A549 (cell line): Measurements from ENCODE around the gene RAP1GAP2. TPM values are rescaled to one million over a fixed set of nuclear protein-coding genes. Genes with fewer than 3 reads are reported as not detected.

Source experiments
- ATAC-seq, 2 experiments: fragments of 200-7000 bp in 1 of 2; fragments of >200 bp in 1 of 2; cut with Nextera tagmentation in 1 of 2; cut with Tn5 transposase in 1 of 2; 3 replicates each; pipeline versions ENCODE4 v1.8.0 to v1.9.1; 2018 to 2020; ENCODE audit warnings: mild to moderate bottlenecking in 1 of 2, moderate library complexity in 1 of 2
- CTCF ChIA-PET: fragments of 300-600 bp; sonication (Branson Sonifier 250); formaldehyde crosslinking; extraction: SDS; loops from one replicate; lab custom pipeline; 2021; ENCODE audit warnings: antibody characterized with exemption, inconsistent platforms; lab: Yijun Ruan, JAX
- POLR2A ChIA-PET: fragments of 350-600 bp; formaldehyde crosslinking; extraction: SDS; loops from one replicate; lab custom pipeline; 2021; ENCODE audit warnings: antibody characterized with exemption, inconsistent platforms; lab: Yijun Ruan, JAX
- DNase-seq, 2 experiments: peaks; one replicate each; pipeline versions ENCODE4 v3.0.0 to v3.0.0-alpha.2; 2011 to 2016; ENCODE audit warnings: low read depth in 1 of 2, low spot score in 1 of 2
- FAIRE-seq: peaks from 2 replicates; lab custom pipeline; 2011; peaks lifted over from hg19 to GRCh38; lab: Jason Lieb, UNC
- H3K27ac ChIP-seq, 2 experiments: fragments of >200 bp; sonication (Bioruptor Twin); formaldehyde crosslinking; 3 replicates each; pipeline ENCODE4 v1.5.1; 2016 to 2017
- H3K4me1 ChIP-seq: fragments of >200 bp; sonication (Bioruptor Twin); formaldehyde crosslinking; 3 replicates; pipeline ENCODE4 v1.6.1; 2016
- H3K4me2 ChIP-seq: fragments of >200 bp; sonication (Bioruptor Twin); formaldehyde crosslinking; 3 replicates; pipeline ENCODE4 v1.6.1; 2016
- H3K4me3 ChIP-seq: fragments of >200 bp; sonication (Bioruptor Twin); formaldehyde crosslinking; 3 replicates; pipeline ENCODE4 v1.5.1; 2016
- H3K9me3 ChIP-seq: fragments of >200 bp; sonication (Bioruptor Twin); formaldehyde crosslinking; 3 replicates; pipeline ENCODE4 v1.6.1; 2016
- CBX8 ChIP-seq: fragments of 200-600 bp; sonication (generic); IDR thresholded peaks from 2 replicates; pipeline ENCODE4 v1.6.1; 2016
- CEBPB ChIP-seq, 2 experiments: fragments of >200 bp in 1 of 2; sonication (Bioruptor Twin) in 1 of 2; formaldehyde crosslinking in 1 of 2; IDR thresholded peaks; 2 replicates each; pipeline ENCODE4 v1.6.1; 2012 to 2016
- CHD4 ChIP-seq: fragments of 200-600 bp; sonication (generic); IDR thresholded peaks from 2 replicates; pipeline ENCODE4 v1.6.1; 2016; ENCODE audit warnings: antibody characterized with exemption, mild to moderate bottlenecking, borderline replicate concordance
- FOXS1 ChIP-seq: fragments of 250-450 bp; sonication (Bioruptor Pico); IDR thresholded peaks from 2 replicates; pipeline ENCODE4 v1.5.0; 2020; ENCODE audit warnings: mild to moderate bottlenecking, moderate library complexity
- HOXB13 ChIP-seq: fragments of 250-450 bp; sonication (Bioruptor Pico); IDR thresholded peaks from 2 replicates; pipeline ENCODE4 v1.5.0; 2020; ENCODE audit warnings: low read depth, mild to moderate bottlenecking, moderate library complexity
- HOXB5 ChIP-seq: fragments of 250-450 bp; sonication (Bioruptor Pico); IDR thresholded peaks from 2 replicates; pipeline ENCODE4 v1.5.0; 2020; ENCODE audit warnings: mild to moderate bottlenecking, moderate library complexity
- MAFK ChIP-seq: fragments of 450-650 bp; IDR thresholded peaks from 2 replicates; pipeline ENCODE4 v1.6.1; 2014; ENCODE audit not compliant: partially characterized antibody
- MYC ChIP-seq: IDR thresholded peaks from 2 replicates; pipeline ENCODE4 v1.6.1; 2012; ENCODE audit warnings: mild to moderate bottlenecking, inconsistent platforms, low read length, improper control_type of control experiment, borderline replicate concordance
- NR3C1 ChIP-seq: fragments of >200 bp; sonication (Bioruptor Twin); formaldehyde crosslinking; IDR thresholded peaks from 3 replicates; pipeline ENCODE4 v1.6.1; 2017
- PBX3 ChIP-seq: IDR thresholded peaks from 2 replicates; pipeline ENCODE4 v1.6.1; 2012
- POLR2AphosphoS2 ChIP-seq: conservative IDR thresholded peaks from 2 replicates; pipeline ENCODE4 v1.6.1; 2012; ENCODE audit warnings: low read length, improper control_type of control experiment, inconsistent platforms
- REST ChIP-seq: fragments of 200-600 bp; sonication (generic); IDR thresholded peaks from 2 replicates; pipeline ENCODE4 v1.6.1; 2016; ENCODE audit warnings: antibody characterized with exemption, mild to moderate bottlenecking, moderate library complexity
- SREBF2 ChIP-seq: fragments of 450-650 bp; IDR thresholded peaks from 2 replicates; pipeline ENCODE4 v1.6.1; 2014; ENCODE audit warnings: mild to moderate bottlenecking, moderate library complexity
- TP53 ChIP-seq: fragments of 250-450 bp; sonication (Bioruptor Pico); IDR thresholded peaks from 2 replicates; pipeline ENCODE4 v1.5.0; 2021; ENCODE audit warnings: mild to moderate bottlenecking, moderate library complexity
- ZNF302 ChIP-seq: fragments of 250-450 bp; sonication (Bioruptor Pico); IDR thresholded peaks from 2 replicates; pipeline ENCODE4 v1.9.0; 2021; ENCODE audit warnings: inconsistent platforms, mild to moderate bottlenecking, moderate library complexity
- WGBS: methylation state at CpG from one replicate; pipeline ENCODE4 v1.1.6; 2017; ENCODE audit errors: missing lambda C conversion rate; 5-methylcytosine and 5-hydroxymethylcytosine counted together
- polyA plus RNA-seq, 4 experiments: library from polyadenylated mRNA; depleted of rRNA in 3 of 4; stranded (reverse); fragments of >200 nt; fragmentation: RNase III in 1 of 4; extraction: RNeasy Plus Mini Kit Qiagen cat#74134 plus additional on column Dnase treatment in 1 of 4; gene quantifications; 2 replicates in 3 of 4; 3 replicates in 1 of 4; pipeline ENCODE4 v1.2.3, GENCODE V29; 2011 to 2017
- TF ChIP-seq, protein P1 (sequence below): fragments of 450-650 bp; IDR thresholded peaks from 2 replicates; pipeline ENCODE4 v1.6.1; 2014; ENCODE audit warnings: antibody characterized with exemption

The RAP1GAP2 gene
- polyA plus RNA-seq, 2 of the 4 experiments (the other 2 are of a cell fraction), result 8.3 to 20.8 TPM

- FAIRE-seq, result no peak
- 47% methylated on average over 5 of the region's 5 CpGs for WGBS
- TF ChIP-seq PBX3 (no peak), HOXB5 (CRISPR knock-in tag) (no peak), NR3C1 (no peak), HOXB13 (no peak), CHD4 (no peak), SREBF2 (no peak), ZNF302 (CRISPR knock-in tag) (no peak), FOXS1 (CRISPR knock-in tag) (no peak), POLR2AphosphoS2 (no peak), MAFK (no peak)
- no peak overlapping the region for H3K4me2 ChIP-seq
- POLR2A ChIA-PET, result no interaction called here
- CTCF ChIA-PET, result interaction anchor here (1.0 to 2.6 kb wide), 3 partner anchors 8 to 699 kb away, joined by 3 to 11 read pairs (median 7); no protein-coding TSS in a partner anchor
- peaks cover 12% of the 10 kb centered on the region for H3K9me3 ChIP-seq
- no peak overlapping the region for H3K4me3 ChIP-seq
- H3K27ac ChIP-seq, result no peak overlapping the region
- no peak for DNase-seq
- ATAC-seq, result peak in 1 of 2 experiments; percentile 24; a peak in 1 of 6 replicates
- no peaks in the 10 kb centered on the region for H3K4me1 ChIP-seq
Measured at GRCh38 chr17:3038941-3039340, 242.7 kb downstream of the RAP1GAP2 start.

DNA sequence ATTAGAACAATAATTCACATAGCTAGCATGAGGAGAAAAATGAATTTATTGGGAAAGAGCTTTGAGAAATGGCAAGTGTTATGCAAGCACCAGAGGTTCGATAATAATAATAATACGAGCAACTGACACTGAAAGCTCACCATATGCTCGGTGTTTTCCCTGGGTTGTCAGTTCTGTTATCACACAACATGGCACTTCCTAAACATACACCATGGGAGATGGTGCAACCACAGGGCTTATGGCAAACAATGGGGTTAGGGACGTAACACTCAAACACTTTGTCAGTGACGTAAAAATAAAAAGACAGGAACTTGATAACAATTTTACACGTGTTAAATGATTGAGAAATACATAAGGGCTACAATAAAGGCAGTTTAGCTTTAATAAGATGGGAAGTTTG, 243.5 kb downstream of the RAP1GAP2 start:
- TF ChIP-seq CHD4, result no peak
- TF ChIP-seq, all 56 proteins: peak for 0
- peaks cover 19% of the 10 kb centered on the region for H3K9me3 ChIP-seq
- 62% methylated on average over 6 of the region's 6 CpGs for WGBS
- CTCF ChIA-PET, result interaction anchor here (0.6 to 2.6 kb wide), 8 partner anchors 9 to 698 kb away, joined by 3 to 12 read pairs (median 7); no protein-coding TSS in a partner anchor
- ATAC-seq (no peak), DNase-seq (no peak), FAIRE-seq (no peak)
- H3K27ac ChIP-seq, result no peak overlapping the region
- H3K4me3 ChIP-seq, result no peak overlapping the region
- POLR2A ChIA-PET, result interaction anchor here (0.6 kb wide), 1 partner anchor 610 kb away, joined by 7 read pairs; no protein-coding TSS in a partner anchor
- H3K4me2 ChIP-seq, result no peak overlapping the region
- no peaks in the 10 kb centered on the region for H3K4me1 ChIP-seq

GRCh38 chr17:3040882-3041281, 244.6 kb downstream of the RAP1GAP2 start:
- CTCF ChIA-PET, result interaction anchor here (1.3 to 2.6 kb wide), 6 partner anchors 10 to 697 kb away, joined by 3 to 11 read pairs (median 7); no protein-coding TSS in a partner anchor
- POLR2A ChIA-PET, result no interaction called here
- H3K4me2 ChIP-seq, result no peak overlapping the region
- no peaks in the 10 kb centered on the region for H3K4me1 ChIP-seq
- H3K9me3 ChIP-seq, result peaks cover 22% of the 10 kb centered on the region
- FAIRE-seq (no peak), ATAC-seq (no peak), DNase-seq (no peak)
- WGBS, result 60% methylated on average over 5 of the region's 5 CpGs
- H3K4me3 ChIP-seq, result no peak overlapping the region
- TF ChIP-seq CBX8 (no peak), TP53 (no peak), MYC (no peak), CEBPB (IDR thresholded peaks at IDR 0.05) (no peak), REST (no peak), FOXS1 (CRISPR knock-in tag) (no peak)
- TF ChIP-seq, protein P1, sequence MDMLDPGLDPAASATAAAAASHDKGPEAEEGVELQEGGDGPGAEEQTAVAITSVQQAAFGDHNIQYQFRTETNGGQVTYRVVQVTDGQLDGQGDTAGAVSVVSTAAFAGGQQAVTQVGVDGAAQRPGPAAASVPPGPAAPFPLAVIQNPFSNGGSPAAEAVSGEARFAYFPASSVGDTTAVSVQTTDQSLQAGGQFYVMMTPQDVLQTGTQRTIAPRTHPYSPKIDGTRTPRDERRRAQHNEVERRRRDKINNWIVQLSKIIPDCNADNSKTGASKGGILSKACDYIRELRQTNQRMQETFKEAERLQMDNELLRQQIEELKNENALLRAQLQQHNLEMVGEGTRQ, result no peak
- H3K27ac ChIP-seq, result no peak overlapping the region
